ENCODE results near the gene TBC1D2B. TPM values are rescaled to one million over a fixed set of nuclear protein-coding genes. Genes with fewer than 3 reads are reported as not detected.

TBC1D2B gene
- total RNA-seq, 2 donors from 2014 or later = 35.6 to 42.3 TPM

- H3K4me1 ChIP-seq = peaks cover 7% of the 10 kb centered on the region
- H3K36me3 ChIP-seq (replicated peaks in 1 of 2; ENCODE audit: insufficient read depth in 1 of 2, low read depth in 2 of 2) = no peaks in the 10 kb centered on the region
- H3K9me3 ChIP-seq = no peaks in the 10 kb centered on the region
- WGBS, 2 donors = 80 to 92% methylated on average over 4 of the region's 4 CpGs
- no peak for TF ChIP-seq POLR2A (IDR thresholded peaks at IDR 0.05)
- TF ChIP-seq, protein P1, sequence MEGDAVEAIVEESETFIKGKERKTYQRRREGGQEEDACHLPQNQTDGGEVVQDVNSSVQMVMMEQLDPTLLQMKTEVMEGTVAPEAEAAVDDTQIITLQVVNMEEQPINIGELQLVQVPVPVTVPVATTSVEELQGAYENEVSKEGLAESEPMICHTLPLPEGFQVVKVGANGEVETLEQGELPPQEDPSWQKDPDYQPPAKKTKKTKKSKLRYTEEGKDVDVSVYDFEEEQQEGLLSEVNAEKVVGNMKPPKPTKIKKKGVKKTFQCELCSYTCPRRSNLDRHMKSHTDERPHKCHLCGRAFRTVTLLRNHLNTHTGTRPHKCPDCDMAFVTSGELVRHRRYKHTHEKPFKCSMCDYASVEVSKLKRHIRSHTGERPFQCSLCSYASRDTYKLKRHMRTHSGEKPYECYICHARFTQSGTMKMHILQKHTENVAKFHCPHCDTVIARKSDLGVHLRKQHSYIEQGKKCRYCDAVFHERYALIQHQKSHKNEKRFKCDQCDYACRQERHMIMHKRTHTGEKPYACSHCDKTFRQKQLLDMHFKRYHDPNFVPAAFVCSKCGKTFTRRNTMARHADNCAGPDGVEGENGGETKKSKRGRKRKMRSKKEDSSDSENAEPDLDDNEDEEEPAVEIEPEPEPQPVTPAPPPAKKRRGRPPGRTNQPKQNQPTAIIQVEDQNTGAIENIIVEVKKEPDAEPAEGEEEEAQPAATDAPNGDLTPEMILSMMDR (IDR thresholded peaks at IDR 0.05) = no peak
- intact Hi-C loops (cut with DNase I) = no loop called here
- no peaks in the 10 kb centered on the region for H3K27me3 ChIP-seq
- H3K27ac ChIP-seq = no peak overlapping the region
- ATAC-seq (no peak), DNase-seq (peak in 1 of 4 donors; percentile 3)
- no peak overlapping the region for H3K4me3 ChIP-seq
These were observed 26.6 kb upstream of the TBC1D2B start for GRCh38 chr15:78104119-78104479.

DNA sequence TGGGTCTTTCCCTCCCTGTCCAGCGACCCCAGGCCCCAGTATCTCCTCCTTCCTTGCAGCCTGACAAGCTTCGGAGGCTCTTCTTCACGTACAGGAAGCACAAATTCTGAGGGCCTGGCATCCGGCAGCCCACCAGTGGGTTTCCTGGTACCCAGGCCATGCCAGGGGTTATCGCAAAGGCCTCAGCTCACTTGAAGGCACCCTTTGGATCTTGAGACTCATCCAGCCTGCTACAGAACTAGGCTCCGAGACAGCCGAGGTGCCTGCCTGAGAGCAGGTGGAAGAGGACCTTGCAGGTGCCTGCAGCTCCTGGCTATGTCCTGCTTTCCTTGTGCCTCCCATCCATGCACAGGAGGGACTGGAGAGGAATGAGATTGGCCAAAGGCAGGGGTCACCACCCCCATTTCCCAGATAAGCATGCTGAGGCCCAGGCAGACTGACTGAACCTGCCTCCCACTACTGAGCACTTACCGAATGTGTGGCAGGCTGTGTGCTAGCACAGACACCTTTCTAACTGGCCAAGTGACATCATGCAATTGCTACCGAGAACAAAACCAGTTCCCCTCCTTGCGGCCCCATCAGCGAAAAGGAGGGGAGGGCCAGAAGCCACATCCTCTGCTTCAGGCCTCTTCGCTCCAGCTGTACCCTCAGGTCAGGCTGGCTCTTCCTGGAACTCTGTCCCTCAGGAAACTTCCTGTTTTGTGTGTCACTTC is 26.1 kb upstream of the TBC1D2B start:
- no peak overlapping the region for H3K4me3 ChIP-seq
- no peak for ATAC-seq
- H3K36me3 ChIP-seq (replicated peaks in 1 of 2; ENCODE audit: insufficient read depth in 1 of 2, low read depth in 2 of 2) = no peaks in the 10 kb centered on the region
- 79 to 84% methylated on average over 6 to 11 of the region's 12 CpGs for WGBS, 2 donors
- DNase-seq = peak in 2 of 4 donors; percentile 16 to 48
- TF ChIP-seq POLR2A (IDR thresholded peaks at IDR 0.05) = no peak
- TF ChIP-seq, protein P1 (IDR thresholded peaks at IDR 0.05) = no peak
- peaks cover 6% of the 10 kb centered on the region for H3K4me1 ChIP-seq
- no peaks in the 10 kb centered on the region for H3K9me3 ChIP-seq
- no peaks in the 10 kb centered on the region for H3K27me3 ChIP-seq
- intact Hi-C loops (cut with DNase I) = no loop called here
- no peak overlapping the region for H3K27ac ChIP-seq

GRCh38 chr15:78102741-78103140 is 25.2 kb upstream of the TBC1D2B start:
- H3K9me3 ChIP-seq = no peaks in the 10 kb centered on the region
- no peaks in the 10 kb centered on the region for H3K4me1 ChIP-seq
- H3K36me3 ChIP-seq (replicated peaks in 1 of 2; ENCODE audit: insufficient read depth in 1 of 2, low read depth in 2 of 2) = no peaks in the 10 kb centered on the region
- ATAC-seq (no peak), DNase-seq (no peak)
- no peak overlapping the region for H3K27ac ChIP-seq
- H3K27me3 ChIP-seq = no peaks in the 10 kb centered on the region
- intact Hi-C loops (cut with DNase I) = no loop called here
- no peak overlapping the region for H3K4me3 ChIP-seq
- TF ChIP-seq, protein P1 (IDR thresholded peaks at IDR 0.05) = no peak
- no peak for TF ChIP-seq POLR2A (IDR thresholded peaks at IDR 0.05)
- WGBS, 2 donors = 65 to 90% methylated on average over 2 to 6 of the region's 6 CpGs

GRCh38 chr15:78102211-78102610 is 24.7 kb upstream of the TBC1D2B start:
- no peak overlapping the region for H3K27ac ChIP-seq
- H3K4me1 ChIP-seq = no peaks in the 10 kb centered on the region
- TF ChIP-seq, protein P1 (IDR thresholded peaks at IDR 0.05) = no peak
- TF ChIP-seq POLR2A (IDR thresholded peaks at IDR 0.05) = no peak
- no peaks in the 10 kb centered on the region for H3K9me3 ChIP-seq
- ATAC-seq (no peak), DNase-seq (no peak)
- intact Hi-C loops (cut with DNase I) = no loop called here
- 50 to 72% methylated on average over 1 of the region's 1 CpG for WGBS, 2 donors
- H3K27me3 ChIP-seq = no peaks in the 10 kb centered on the region
- no peaks in the 10 kb centered on the region for H3K36me3 ChIP-seq (replicated peaks in 1 of 2; ENCODE audit: insufficient read depth in 1 of 2, low read depth in 2 of 2)
- H3K4me3 ChIP-seq = no peak overlapping the region

Measured in body of pancreas (tissue), 4 donors.